Tibial artery (tissue), 4 donors: Measurements from ENCODE around the gene EHBP1L1.

Experiments used
- DNase-seq, 2 donors: peaks; one replicate each; pipeline ENCODE4 v3.0.0-alpha.2; 2019
- H3K27ac ChIP-seq, 2 donors: fragments of 200-600 bp; sonication (generic) in 1 of 2; 1 replicate in 1 of 2; 2 replicates in 1 of 2; pipeline ENCODE4 v1.5.1; 2018 to 2019; ENCODE audit warnings: mild to moderate bottlenecking in 1 of 2
- H3K27me3 ChIP-seq, 2 donors: fragments of 200-600 bp; sonication (generic) in 1 of 2; one replicate each; pipeline versions ENCODE4 v1.5.1 to v1.6.0; 2016 to 2019
- H3K36me3 ChIP-seq, 3 donors: fragments of 200-600 bp; sonication (generic) in 2 of 3; one replicate each; pipeline ENCODE4 v1.5.1; 2016 to 2019; ENCODE audit warnings: mild to moderate bottlenecking in 2 of 3
- H3K4me1 ChIP-seq, 4 donors: fragments of 200-600 bp; sonication (generic) in 2 of 4; 1 replicate in 3 of 4; 2 replicates in 1 of 4; pipeline ENCODE4 v1.5.1; 2016 to 2019
- H3K4me3 ChIP-seq, 2 donors: fragments of 200-600 bp; sonication (generic) in 1 of 2; 1 replicate in 1 of 2; 2 replicates in 1 of 2; pipeline ENCODE4 v1.5.1; 2018 to 2019; ENCODE audit warnings: mild to moderate bottlenecking in 2 of 2
- H3K9me3 ChIP-seq, 3 donors: fragments of 200-600 bp; sonication (generic) in 1 of 3; one replicate each; pipeline ENCODE4 v1.5.1; 2016 to 2019
- CTCF ChIP-seq, 2 experiments: fragments of 200-600 bp in 1 of 2; fragments of 450-650 bp in 1 of 2; IDR thresholded peaks; one replicate each; pipeline ENCODE4 v1.5.1; 2017 to 2019; ENCODE audit warnings: antibody characterized with exemption in 2 of 2, mild to moderate bottlenecking in 1 of 2, moderate library complexity in 1 of 2
- intact Hi-C: fragments of 100-400 bp; cut with DNase I; formaldehyde crosslinking; loops from one replicate; pipeline ENCODE4 v1.15.0; 2023; ENCODE audit warnings: low total_unique reads

EHBP1L1 gene

GRCh38 chr11:65569164-65569972 lies 6.5 kb upstream of the EHBP1L1 start:
- Histone ChIP-seq H3K4me3 (peak overlapping the region; percentile 72 to 96), H3K36me3 (peaks cover 0 to 9% (median 0%) of the 10 kb centered on the region in 3 donors), H3K9me3 (no peaks in the 10 kb centered on the region), H3K27me3 (no peaks in the 10 kb centered on the region), H3K27ac (peak overlapping the region; percentile 93 to 98), H3K4me1 (peaks cover 0 to 59% (median 49%) of the 10 kb centered on the region in 4 donors)
- no peak for DNase-seq
- intact Hi-C loops, result loop anchor here (2.0 kb wide), 1 partner anchor 29 kb away; no protein-coding TSS in a partner anchor
- TF ChIP-seq CTCF (IDR thresholded peaks at IDR 0.05), result no peak

- Histone ChIP-seq H3K36me3 (peaks cover 0 to 9% (median 0%) of the 10 kb centered on the region in 3 donors), H3K4me1 (peaks cover 0 to 67% (median 56%) of the 10 kb centered on the region in 4 donors), H3K4me3 (peak within 1 kb of the TSS; percentile 72 to 96), H3K27ac (peak within 1 kb of the TSS; percentile 93 to 98), H3K27me3 (no peaks in the 10 kb centered on the region), H3K9me3 (no peaks in the 10 kb centered on the region)
- intact Hi-C loops, result loop anchor here (2.0 kb wide), 1 partner anchor 29 kb away; no protein-coding TSS in a partner anchor
- DNase-seq, result peak; percentile 98 to 99
- TF ChIP-seq CTCF (IDR thresholded peaks at IDR 0.05), result peak; percentile 38 to 50
Observed at GRCh38 chr11:65569973-65570918, 5.6 kb upstream of the EHBP1L1 start, which contains the start of gene ZNRD2. TSS of gene ZNRD2 (plus strand) at chr11:65570477. CDS start at chr11:65570492, 15 bp downstream.

GRCh38 chr11:65571420-65571819 lies 4.4 kb upstream of the EHBP1L1 start:
- H3K4me3 ChIP-seq, result peak overlapping the region; percentile 94 to 96
- no peaks in the 10 kb centered on the region for H3K9me3 ChIP-seq
- intact Hi-C loops, result no loop called here
- H3K27me3 ChIP-seq, result no peaks in the 10 kb centered on the region
- TF ChIP-seq CTCF (IDR thresholded peaks at IDR 0.05), result no peak
- H3K4me1 ChIP-seq, result peaks cover 0 to 70% (median 58%) of the 10 kb centered on the region in 4 donors
- H3K27ac ChIP-seq, result peak overlapping the region; percentile 93 to 98
- peaks cover 0 to 9% (median 0%) of the 10 kb centered on the region in 3 donors for H3K36me3 ChIP-seq
- no peak for DNase-seq

- Histone ChIP-seq H3K27ac (peak overlapping the region; percentile 93 to 98), H3K9me3 (no peaks in the 10 kb centered on the region), H3K4me1 (peaks cover 0 to 70% (median 56%) of the 10 kb centered on the region in 4 donors), H3K27me3 (no peaks in the 10 kb centered on the region), H3K4me3 (peak overlapping the region; percentile 94 to 96), H3K36me3 (peaks cover 0 to 9% (median 0%) of the 10 kb centered on the region in 3 donors)
- intact Hi-C loops, result no loop called here
- TF ChIP-seq CTCF (IDR thresholded peaks at IDR 0.05), result peak; percentile 29 to 51
- DNase-seq, result no peak
Observed at GRCh38 chr11:65571940-65572339, 3.9 kb upstream of the EHBP1L1 start.

GRCh38 chr11:65572356-65573051 lies 3.3 kb upstream of the EHBP1L1 start, which contains the start of gene FAM89B:
TSS of gene FAM89B (plus strand) at chr11:65572538. CDS start at chr11:65572670, 132 bp downstream.
- Histone ChIP-seq H3K4me1 (peaks cover 0 to 73% (median 54%) of the 10 kb centered on the region in 4 donors), H3K27ac (peak within 1 kb of the TSS; percentile 93 to 98), H3K9me3 (no peaks in the 10 kb centered on the region), H3K36me3 (peaks cover 0 to 9% (median 0%) of the 10 kb centered on the region in 3 donors), H3K27me3 (no peaks in the 10 kb centered on the region), H3K4me3 (peak within 1 kb of the TSS; percentile 94 to 96)
- intact Hi-C loops, result no loop called here
- peak; percentile 96 for DNase-seq
- TF ChIP-seq CTCF (IDR thresholded peaks at IDR 0.05), result no peak
